HepG2 (cell line): Measurements from ENCODE around the gene NGEF. TPM values are rescaled to one million over a fixed set of nuclear protein-coding genes. Genes with fewer than 3 reads are reported as not detected.

Source experiments
- ARID5B ChIP-seq: IDR thresholded peaks from 2 replicates; pipeline ENCODE4 v1.4.0; 2020; ENCODE audit warnings: mild to moderate bottlenecking, missing genetic modification reagents
- ATF7 ChIP-seq, 2 experiments: fragments of 450-650 bp in 1 of 2; sonication (generic) in 1 of 2; formaldehyde crosslinking in 1 of 2; IDR thresholded peaks; 2 replicates each; pipeline versions ENCODE4 v1.4.0 to v1.6.1; 2016 to 2020; ENCODE audit warnings: antibody characterized with exemption in 1 of 2, mild to moderate bottlenecking in 1 of 2, missing genetic modification reagents in 1 of 2
- BCL6 ChIP-seq: IDR thresholded peaks from 2 replicates; pipeline ENCODE4 v1.6.1; 2016; ENCODE audit warnings: missing genetic modification reagents, missing compliant biosample characterization
- EED ChIP-seq: sonication (generic); formaldehyde crosslinking; IDR thresholded peaks from 2 replicates; pipeline ENCODE4 v1.5.0; 2020; ENCODE audit warnings: mild to moderate bottlenecking, missing genetic modification reagents
- ETV6 ChIP-seq: sonication (generic); formaldehyde crosslinking; conservative IDR thresholded peaks from 2 replicates; pipeline ENCODE4 v1.4.0; 2020; ENCODE audit warnings: missing genetic modification reagents
- HCFC1 ChIP-seq: fragments of 150-350 bp; IDR thresholded peaks from 2 replicates; pipeline ENCODE4 v1.6.1; 2014; ENCODE audit warnings: low read depth, low read length
- KLF15 ChIP-seq: sonication (generic); formaldehyde crosslinking; IDR thresholded peaks from 2 replicates; pipeline ENCODE4 v1.8.1; 2023; ENCODE audit warnings: borderline replicate concordance, mild to moderate bottlenecking, inconsistent platforms, missing genetic modification reagents, mixed read lengths
- MEF2D ChIP-seq: sonication (generic); formaldehyde crosslinking; IDR thresholded peaks from 2 replicates; pipeline ENCODE4 v1.5.1; 2020; ENCODE audit warnings: mild to moderate bottlenecking, missing genetic modification reagents
- MIER2 ChIP-seq: IDR thresholded peaks from 2 replicates; pipeline ENCODE4 v1.6.1; 2016; ENCODE audit warnings: missing biosample characterization, missing genetic modification reagents
- NR2F6 ChIP-seq, 2 experiments: IDR thresholded peaks; 2 replicates each; pipeline ENCODE4 v1.6.1; 2016; ENCODE audit warnings: antibody characterized with exemption in 1 of 2, mild to moderate bottlenecking in 1 of 2
- PHF5A ChIP-seq: IDR thresholded peaks from one replicate; pipeline ENCODE4 v1.6.1; 2018; ENCODE audit warnings: low read depth, missing genetic modification reagents; ENCODE audit not compliant: unreplicated experiment
- SNAPC5 ChIP-seq: sonication (generic); formaldehyde crosslinking; IDR thresholded peaks from 2 replicates; pipeline ENCODE4 v1.8.1; 2023; ENCODE audit warnings: mild to moderate bottlenecking, missing genetic modification reagents, borderline replicate concordance
- SRSF9 ChIP-seq: fragments of 200-400 bp; formaldehyde crosslinking; IDR thresholded peaks from 2 replicates; pipeline ENCODE4 v1.6.1; 2018; ENCODE audit warnings: borderline replicate concordance, mild to moderate bottlenecking, low read depth, low read length; ENCODE audit not compliant: insufficient read depth, poor library complexity, severe bottlenecking
- TEAD3 ChIP-seq: optimal IDR thresholded peaks from 2 replicates; pipeline ENCODE3; 2016; ENCODE audit warnings: borderline replicate concordance
- ZBTB43 ChIP-seq: sonication (generic); formaldehyde crosslinking; conservative IDR thresholded peaks from 2 replicates; pipeline ENCODE4 v1.4.0; 2020; ENCODE audit warnings: missing genetic modification reagents
- ZFX ChIP-seq: sonication (generic); formaldehyde crosslinking; IDR thresholded peaks from 2 replicates; pipeline ENCODE4 v1.4.0; 2020; ENCODE audit warnings: mild to moderate bottlenecking, low read depth, missing genetic modification reagents, moderate library complexity
- ZNF101 ChIP-seq: sonication (generic); formaldehyde crosslinking; IDR thresholded peaks from 2 replicates; pipeline ENCODE4 v1.4.0; 2020; ENCODE audit warnings: mild to moderate bottlenecking, low read depth, missing genetic modification reagents, borderline replicate concordance
- ZNF329 ChIP-seq: sonication (generic); formaldehyde crosslinking; IDR thresholded peaks from 2 replicates; pipeline ENCODE4 v1.9.0; 2021; ENCODE audit warnings: low read depth, mild to moderate bottlenecking, missing genetic modification reagents
- ZNF383 ChIP-seq: sonication (generic); formaldehyde crosslinking; IDR thresholded peaks from 2 replicates; pipeline ENCODE4 v1.4.0; 2020; ENCODE audit warnings: missing genetic modification reagents, mild to moderate bottlenecking, borderline replicate concordance
- ZNF468 ChIP-seq: sonication (generic); formaldehyde crosslinking; IDR thresholded peaks from 2 replicates; pipeline ENCODE4 v1.8.0; 2022; ENCODE audit warnings: mild to moderate bottlenecking, moderate library complexity, missing genetic modification reagents
- ZNF549 ChIP-seq: sonication (generic); formaldehyde crosslinking; IDR thresholded peaks from 2 replicates; pipeline ENCODE4 v1.5.0; 2020; ENCODE audit warnings: missing genetic modification reagents
- ZNF766 ChIP-seq: sonication (generic); formaldehyde crosslinking; IDR thresholded peaks from 2 replicates; pipeline ENCODE4 v1.5.0; 2020; ENCODE audit warnings: missing genetic modification reagents, borderline replicate concordance
- ZNF850 ChIP-seq: sonication (generic); formaldehyde crosslinking; conservative IDR thresholded peaks from 2 replicates; pipeline ENCODE4 v1.9.0; 2021; ENCODE audit warnings: mild to moderate bottlenecking, missing genetic modification reagents
- ZSCAN25 ChIP-seq: sonication (generic); formaldehyde crosslinking; IDR thresholded peaks from 2 replicates; pipeline ENCODE4 v1.8.0; 2022; ENCODE audit warnings: mild to moderate bottlenecking, missing genetic modification reagents
- ZSCAN30 ChIP-seq: sonication (generic); formaldehyde crosslinking; IDR thresholded peaks from 2 replicates; pipeline ENCODE4 v1.5.0; 2020; ENCODE audit warnings: mild to moderate bottlenecking, missing genetic modification reagents
- polyA plus RNA-seq, 8 experiments: library from polyadenylated mRNA; depleted of rRNA in 3 of 8; stranded (reverse) in 7 of 8; unstranded in 1 of 8; fragments of >200 nt; fragmentation: Illumina TruSeq in 4 of 8; extraction: Trizol in 4 of 8; gene quantifications; 2 replicates each; pipeline versions ENCODE4 v1.2.1 to v1.2.3, GENCODE V29; 2011 to 2016; ENCODE audit warnings: low read depth in 4 of 8, missing spikeins in 1 of 8, mixed read lengths in 1 of 8; ENCODE audit not compliant: insufficient read depth in 1 of 8
- total RNA-seq, 5 experiments: library from RNA; depleted of rRNA; stranded (reverse); fragments of >200 nt; fragmentation: Illumina TruSeq; extraction: Trizol; gene quantifications; 2 replicates each; pipeline ENCODE4 v1.2.3, GENCODE V29; 2016; ENCODE audit warnings: low read depth in 1 of 5

The NGEF gene
- total and polyA plus RNA-seq, 2 of the 13 experiments (the other 11 are each of a cell fraction or from before 2014, with no cell fraction given): 14.4 to 36.9 TPM

- peak; percentile 81 for TF ChIP-seq ARID5B (CRISPR knock-in tag)
- no peak for TF ChIP-seq KLF15 (CRISPR knock-in tag)
- peak; percentile 90 for TF ChIP-seq ZFX (CRISPR knock-in tag)
- peak; percentile 56 for TF ChIP-seq ZNF329 (CRISPR knock-in tag)
- TF ChIP-seq ZSCAN30 (CRISPR knock-in tag): no peak
- peak; percentile 90 for TF ChIP-seq EED (CRISPR knock-in tag)
- peak; percentile 77 for TF ChIP-seq NR2F6 (IDR thresholded peaks at IDR 0.05)
- TF ChIP-seq NR2F6 (CRISPR knock-in tag; IDR thresholded peaks at IDR 0.05): peak; percentile 87
- TF ChIP-seq MEF2D: peak; percentile 86; the same call in 1 of the 2 replicates
- no peak for TF ChIP-seq ATF7 (IDR thresholded peaks at IDR 0.05)
- peak; percentile 55; the same call in 1 of the 2 replicates for TF ChIP-seq ATF7 (CRISPR knock-in tag; IDR thresholded peaks at IDR 0.05)
- TF ChIP-seq ZNF766 (CRISPR knock-in tag): no peak; the same call in 1 of the 2 replicates
- TF ChIP-seq ZNF850 (CRISPR knock-in tag): no peak
- TF ChIP-seq ZNF383: no peak; the same call in 1 of the 2 replicates
- TF ChIP-seq HCFC1: no peak
- no peak for TF ChIP-seq ZNF101 (CRISPR knock-in tag)
- no peak for TF ChIP-seq ZNF549 (CRISPR knock-in tag)
- TF ChIP-seq ZSCAN25 (CRISPR knock-in tag): peak; percentile 98
- TF ChIP-seq BCL6 (CRISPR knock-in tag): peak; percentile 93
- peak; percentile 86 for TF ChIP-seq TEAD3 (CRISPR knock-in tag)
- TF ChIP-seq ZBTB43 (CRISPR knock-in tag): peak; percentile 53
- TF ChIP-seq ETV6 (CRISPR knock-in tag): 0 out of 2 replicates have a peak, but pooled peaks have one; percentile 11
- no peak for TF ChIP-seq SRSF9
- no peak for TF ChIP-seq ZNF468 (CRISPR knock-in tag)
- TF ChIP-seq SNAPC5: no peak
- TF ChIP-seq PHF5A (CRISPR knock-in tag): peak; percentile 81
- TF ChIP-seq MIER2 (CRISPR knock-in tag): no peak
These were observed 48.8 kb upstream of the NGEF start (continued) for GRCh38 chr2:233061591-233062450.
